Osteocyte (in vitro differentiated cells): Measurements from ENCODE around the gene ZSCAN22. TPM values are rescaled to one million over a fixed set of nuclear protein-coding genes. Genes with fewer than 3 reads are reported as not detected.

ENCODE experiments used
- DNase-seq: peaks from one replicate; pipeline ENCODE4 v3.0.0; 2021; ENCODE audit warnings: mixed read lengths; ENCODE audit not compliant: unreplicated experiment; ENCODE audit errors: extremely low spot score
- H3K27ac Mint-ChIP-seq: one replicate; pipeline ENCODE4 v1.8.0; 2021; ENCODE audit warnings: mild to moderate bottlenecking, mixed read lengths; ENCODE audit not compliant: unreplicated experiment
- H3K27me3 Mint-ChIP-seq: one replicate; pipeline ENCODE4 v1.8.0; 2021; ENCODE audit warnings: mixed read lengths; ENCODE audit not compliant: unreplicated experiment
- H3K36me3 Mint-ChIP-seq: one replicate; pipeline ENCODE4 v1.8.0; 2021; ENCODE audit warnings: mixed read lengths; ENCODE audit not compliant: unreplicated experiment
- H3K4me1 Mint-ChIP-seq: one replicate; pipeline ENCODE4 v1.8.0; 2021; ENCODE audit warnings: mixed read lengths; ENCODE audit not compliant: unreplicated experiment
- H3K4me3 Mint-ChIP-seq: one replicate; pipeline ENCODE4 v1.8.0; 2021; ENCODE audit warnings: mild to moderate bottlenecking, moderate library complexity, mixed read lengths; ENCODE audit not compliant: unreplicated experiment
- H3K9me3 Mint-ChIP-seq: one replicate; pipeline ENCODE4 v1.8.0; 2021; ENCODE audit warnings: mixed read lengths; ENCODE audit not compliant: unreplicated experiment
- CTCF ChIP-seq: fragments of 200-600 bp; sonication (generic); IDR thresholded peaks from 2 replicates; pipeline ENCODE4 v1.5.0; 2021; ENCODE audit warnings: antibody characterized with exemption, mild to moderate bottlenecking, moderate library complexity
- total RNA-seq: library from RNA; stranded (reverse); gene quantifications from 2 replicates; pipeline ENCODE4 v1.2.1, GENCODE V29; 2021

Gene ZSCAN22
- total RNA-seq, 1 donor from 2014 or later: 4.1 TPM

DNA sequence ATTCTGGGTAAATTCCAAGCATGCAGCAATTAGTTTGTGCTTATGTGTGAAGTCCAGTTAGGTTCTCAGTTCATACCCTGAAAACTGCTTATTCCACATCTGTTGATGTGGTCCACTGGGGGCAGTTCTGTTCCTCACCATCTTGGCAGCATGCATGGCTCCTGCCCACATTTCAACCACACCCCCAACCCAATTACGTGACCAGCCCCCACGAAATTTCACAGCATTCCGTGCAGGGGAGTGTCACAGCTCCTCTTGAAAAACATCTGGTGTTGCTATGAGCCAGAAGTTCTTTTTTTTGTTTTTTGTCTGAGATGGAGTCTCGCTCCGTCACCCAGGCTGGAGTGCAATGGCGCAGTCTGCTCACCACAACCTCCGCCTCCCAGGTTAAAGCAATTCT lies 30.7 kb upstream of the ZSCAN22 start:
- Mint-ChIP-seq H3K4me3 (no peak overlapping the region), H3K4me1 (no peaks in the 10 kb centered on the region), H3K27ac (no peak overlapping the region), H3K27me3 (no peaks in the 10 kb centered on the region), H3K9me3 (peaks cover 19% of the 10 kb centered on the region), H3K36me3 (peaks cover 74% of the 10 kb centered on the region)
- no peak for DNase-seq
- no peak for TF ChIP-seq CTCF

DNA sequence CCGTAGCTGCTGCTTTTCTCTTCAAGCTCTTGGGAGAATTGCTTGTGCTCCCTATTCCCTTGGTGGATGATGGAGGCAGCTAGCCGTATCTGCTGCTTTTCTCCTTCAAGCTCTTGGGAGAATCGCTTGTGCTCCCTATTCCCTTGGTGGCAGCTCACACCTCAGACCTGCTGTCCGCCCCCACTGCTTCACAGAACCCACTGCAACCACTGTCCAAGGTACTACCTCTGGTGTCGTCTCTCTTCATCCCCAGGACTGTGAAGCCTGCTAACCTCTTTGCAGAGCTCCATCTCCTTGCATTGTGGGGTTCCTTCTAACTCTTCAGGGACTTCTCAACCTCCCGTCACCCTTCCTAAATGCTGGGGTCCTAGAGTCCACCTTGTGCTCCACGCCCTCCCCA lies 26.2 kb upstream of the ZSCAN22 start:
- Mint-ChIP-seq H3K4me1 (peaks cover 14% of the 10 kb centered on the region), H3K4me3 (no peak overlapping the region), H3K36me3 (peaks cover 42% of the 10 kb centered on the region), H3K9me3 (no peaks in the 10 kb centered on the region), H3K27ac (no peak overlapping the region), H3K27me3 (no peaks in the 10 kb centered on the region)
- DNase-seq: no peak
- no peak for TF ChIP-seq CTCF

- TF ChIP-seq CTCF: no peak
- Mint-ChIP-seq H3K9me3 (no peaks in the 10 kb centered on the region), H3K36me3 (peaks cover 53% of the 10 kb centered on the region), H3K27me3 (no peaks in the 10 kb centered on the region), H3K4me3 (peak overlapping the region; percentile 100), H3K4me1 (peaks cover 22% of the 10 kb centered on the region), H3K27ac (peak overlapping the region; percentile 99)
- no peak for DNase-seq
Observed at GRCh38 chr19:58304255-58304654, 22.5 kb upstream of the ZSCAN22 start.

DNA sequence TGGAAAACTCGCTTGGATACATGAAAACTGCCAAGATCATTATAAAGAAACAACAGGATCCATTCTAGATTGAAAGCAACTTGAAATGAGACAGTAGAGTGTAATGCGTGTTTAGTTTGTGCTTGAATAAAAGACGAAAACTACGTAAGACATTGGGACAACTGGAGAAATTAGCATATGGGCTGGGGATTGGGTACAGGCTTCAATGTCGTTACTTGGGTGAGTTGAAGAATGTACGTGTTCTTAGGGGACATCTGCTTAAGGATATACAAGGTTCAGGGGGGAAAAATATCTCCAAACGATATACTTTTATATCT lies 22.1 kb upstream of the ZSCAN22 start:
- peaks cover 22% of the 10 kb centered on the region for H3K4me1 Mint-ChIP-seq
- H3K27me3 Mint-ChIP-seq: no peaks in the 10 kb centered on the region
- peak overlapping the region; percentile 100 for H3K4me3 Mint-ChIP-seq
- no peak for DNase-seq
- peak overlapping the region; percentile 99 for H3K27ac Mint-ChIP-seq
- no peaks in the 10 kb centered on the region for H3K9me3 Mint-ChIP-seq
- peaks cover 55% of the 10 kb centered on the region for H3K36me3 Mint-ChIP-seq
- TF ChIP-seq CTCF: no peak

DNA sequence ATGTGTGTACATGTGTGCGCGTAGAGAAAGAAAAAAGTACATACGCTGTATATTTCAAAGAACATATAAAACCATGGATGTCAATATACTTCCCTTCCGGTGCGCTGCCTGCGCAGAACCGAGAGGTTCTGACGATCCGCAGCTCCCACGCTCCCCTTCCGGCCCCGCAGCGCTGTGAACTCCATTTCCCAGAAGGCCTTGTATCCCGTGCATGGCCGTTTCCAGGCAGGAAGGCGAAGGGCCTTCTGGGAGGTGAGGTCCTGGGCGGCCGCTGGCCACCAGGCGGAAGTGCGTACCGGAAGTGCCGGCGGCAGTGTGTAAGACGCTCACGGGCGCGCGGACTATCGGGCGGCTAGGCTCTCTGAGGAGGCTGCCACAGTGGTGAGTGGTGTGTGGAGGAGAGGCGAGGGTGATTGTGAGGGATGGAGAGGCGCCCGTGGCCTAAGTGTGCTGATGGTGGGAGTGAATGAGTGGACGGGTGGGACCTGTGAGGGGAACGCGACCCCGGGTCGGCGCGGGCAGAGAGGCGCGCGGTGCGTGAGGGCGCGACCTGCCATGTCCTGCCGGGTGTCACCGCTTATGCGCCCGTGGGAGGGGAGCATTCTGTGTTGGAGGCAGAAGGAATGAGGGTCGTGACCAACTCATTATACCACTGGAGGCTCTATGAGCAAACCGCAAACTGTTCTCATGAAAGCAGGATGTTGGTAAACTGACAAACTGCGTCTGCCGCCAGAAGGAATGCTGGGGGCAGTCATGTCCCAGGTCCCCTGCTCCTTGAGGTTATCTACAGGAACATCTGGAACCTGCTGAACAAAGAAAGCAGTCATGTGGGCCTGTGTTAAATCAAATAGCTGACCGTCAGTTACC lies 21.5 kb upstream of the ZSCAN22 start, which contains the start of gene ERVK3-1:
Gene ERVK3-1 (plus strand): TSS at position 313 of the 867 bp plus-strand sequence. CDS start 6,792 bp downstream, outside the sequence.
- H3K27ac Mint-ChIP-seq: peak within 1 kb of the TSS; percentile 99

More for the DNA sequence above, 21.5 kb upstream of the ZSCAN22 start, which contains the start of gene ERVK3-1:
- peak; percentile 97 for DNase-seq
- Mint-ChIP-seq H3K9me3 (no peaks in the 10 kb centered on the region), H3K27me3 (no peaks in the 10 kb centered on the region), H3K36me3 (peaks cover 54% of the 10 kb centered on the region), H3K4me3 (peak within 1 kb of the TSS; percentile 100), H3K4me1 (peaks cover 22% of the 10 kb centered on the region)
- no peak for TF ChIP-seq CTCF
